Stimulated activated CD4-positive, alpha-beta T cell treated with anti-CD3 and anti-CD28 coated beads, Interleukin-15, amount 100 ng/mL, for 1 hour (primary cell): ENCODE results near the gene NAA20.

Experiments
- DNase-seq, 2 donors: peaks; one replicate each; pipeline ENCODE4 v3.0.0-alpha.2; 2020; ENCODE audit warnings: low read depth in 1 of 2, low spot score in 1 of 2

The NAA20 gene

DNA sequence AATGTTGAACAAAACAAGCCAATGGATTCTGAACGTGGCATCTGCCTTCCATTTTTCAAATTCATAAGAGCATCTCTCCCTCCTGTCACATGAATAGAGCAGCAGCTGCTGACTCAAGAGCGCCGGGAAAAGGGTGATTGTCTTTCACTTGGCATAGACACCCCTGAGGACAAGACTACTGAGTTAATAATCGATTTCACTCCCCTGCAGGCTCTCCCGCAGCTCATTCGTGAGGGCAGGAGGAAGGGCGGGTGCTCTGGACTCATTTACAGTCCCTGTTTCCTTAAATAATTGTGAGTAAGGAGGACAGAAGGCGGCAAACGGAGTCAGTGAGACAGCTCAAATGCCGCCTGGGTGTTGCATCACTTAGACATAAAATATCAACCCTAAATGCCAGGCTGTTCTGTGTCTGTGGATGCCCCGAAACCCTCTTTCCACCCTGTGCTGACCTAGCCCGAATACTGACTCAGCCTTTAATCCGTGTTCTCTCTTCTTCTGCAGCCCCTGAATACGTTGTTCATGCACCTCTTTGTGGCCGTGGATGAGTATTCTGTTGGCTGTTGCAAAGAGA, 56.7 kb downstream of the NAA20 start:
- no peak for DNase-seq

DNA sequence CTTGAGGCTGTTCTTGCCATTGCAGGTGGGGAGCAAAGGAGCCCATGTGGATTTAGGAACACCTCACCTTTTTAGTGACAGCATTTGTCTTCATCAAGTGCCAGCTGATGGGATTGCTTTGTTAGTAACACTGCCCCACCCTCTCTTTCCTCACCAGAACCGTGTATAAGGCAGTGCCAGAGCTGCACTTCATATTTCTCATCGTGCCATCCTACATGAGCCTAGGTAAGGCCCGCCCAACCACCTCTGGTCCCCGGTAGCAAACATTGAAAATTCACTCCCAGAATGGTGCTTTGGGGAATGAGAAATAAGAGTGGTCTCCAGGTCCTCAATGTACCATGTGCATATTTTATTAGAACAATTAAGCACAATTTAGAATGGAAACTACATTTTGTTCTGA, 57.9 kb downstream of the NAA20 start:
- no peak for DNase-seq

DNA sequence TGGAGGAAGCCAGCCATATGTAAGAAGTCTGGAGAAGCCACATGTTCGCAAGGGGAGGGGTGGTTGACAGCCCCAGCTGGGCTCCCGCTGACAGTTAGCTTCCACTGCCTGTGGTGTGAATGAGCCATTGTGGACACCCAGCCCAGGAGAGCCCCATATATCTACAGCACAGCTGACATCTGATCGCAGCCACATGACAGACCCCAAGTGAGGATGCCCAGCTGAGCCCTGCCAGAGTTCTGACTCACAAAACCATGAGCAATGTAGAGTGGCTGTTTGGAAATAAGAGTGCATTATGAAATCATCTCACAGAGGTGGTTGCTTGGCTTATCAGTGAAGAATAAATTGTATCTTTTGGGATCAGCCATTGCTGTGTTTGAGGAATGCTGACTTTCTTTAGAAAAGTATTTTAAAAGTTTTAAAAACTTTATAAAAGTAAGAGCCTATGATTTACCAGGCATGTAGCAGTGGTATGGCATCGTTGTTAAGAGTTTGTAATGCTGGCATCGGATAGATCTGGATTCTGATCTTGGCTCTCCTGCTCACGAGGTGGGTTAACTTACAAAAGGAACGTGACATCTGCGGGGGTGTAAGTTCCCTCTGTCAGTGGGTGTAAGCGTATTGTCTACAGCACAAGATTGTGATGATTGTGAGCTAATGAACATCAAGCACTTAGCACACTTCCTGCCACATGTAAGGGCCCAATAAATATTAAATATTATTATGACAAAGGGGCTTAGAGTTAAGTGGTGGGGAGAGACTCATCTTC, 59.3 kb downstream of the NAA20 start:
- no peak for DNase-seq

DNA sequence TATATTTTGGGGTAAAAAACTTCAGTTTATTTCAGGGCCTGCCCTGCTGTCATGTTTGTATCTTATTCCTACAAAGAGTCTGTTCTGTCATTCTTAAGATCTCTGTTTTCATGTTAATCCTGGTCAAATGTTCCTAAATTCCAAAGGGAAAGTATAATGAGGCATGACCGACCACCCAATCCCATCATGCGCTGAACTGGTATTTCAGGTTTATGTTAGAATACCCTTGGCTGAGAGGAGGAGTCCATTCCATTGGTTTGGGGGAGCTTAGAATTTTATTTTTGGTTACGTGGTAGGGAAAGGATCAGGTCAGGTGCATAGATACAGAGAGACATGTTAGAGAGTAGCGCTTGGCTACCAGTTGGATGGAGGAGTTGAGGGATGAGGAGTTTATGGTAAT, 60.9 kb downstream of the NAA20 start:
- DNase-seq = no peak

DNA sequence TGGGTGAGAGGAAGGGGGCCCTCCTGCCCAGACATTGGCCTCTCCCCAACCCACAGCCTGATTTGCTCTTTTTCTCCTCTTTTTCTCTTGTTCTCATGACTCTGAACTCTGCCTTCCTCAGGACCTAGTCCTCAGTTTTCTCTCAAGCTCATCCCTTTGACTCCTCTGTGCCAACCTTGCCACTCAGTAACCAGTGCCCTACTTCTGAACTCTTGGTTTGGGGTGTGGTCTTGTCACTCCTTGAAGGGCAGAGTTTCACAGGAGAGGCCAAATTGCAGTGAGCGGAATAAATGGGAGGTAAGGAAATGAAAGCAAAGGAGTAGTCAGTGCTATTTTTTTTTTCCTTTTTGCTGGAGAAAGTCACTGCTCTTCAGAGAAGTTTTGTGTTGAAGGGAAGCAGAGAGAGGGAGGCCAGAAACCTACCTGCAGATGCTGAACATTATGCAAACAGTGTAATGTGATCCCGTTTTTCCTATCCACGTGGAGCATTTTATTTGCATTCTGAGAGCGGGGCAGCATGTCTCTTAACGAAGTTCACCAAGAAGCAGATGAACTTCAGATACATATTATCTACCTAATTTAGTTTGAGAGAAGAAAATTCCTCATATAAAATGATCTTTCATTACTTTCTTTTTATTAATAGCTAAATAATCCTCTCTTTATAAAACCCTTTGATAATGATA, 62.1 kb downstream of the NAA20 start:
- no peak for DNase-seq
